KBM-7 (cell line): ENCODE data around the gene TBCEL.
"Not testable (repeated sequence)": the region's sequence is repeated elsewhere in the genome, so short reads cannot be mapped to it uniquely, and the experiment has no call there.

Source experiments
- DNase-seq: peaks from one replicate; pipeline ENCODE4 v3.0.0-alpha.2; 2015
- in situ Hi-C: fragments of 300-500 bp; cut with MboI; formaldehyde crosslinking; loops from 2 replicates; pipeline ENCODE4 v1.14.3; 2020; ENCODE audit warnings: low sequenced_read_pairs, low pct_unique_long_range_greater_than_20kb, mixed read lengths

The TBCEL gene

DNA sequence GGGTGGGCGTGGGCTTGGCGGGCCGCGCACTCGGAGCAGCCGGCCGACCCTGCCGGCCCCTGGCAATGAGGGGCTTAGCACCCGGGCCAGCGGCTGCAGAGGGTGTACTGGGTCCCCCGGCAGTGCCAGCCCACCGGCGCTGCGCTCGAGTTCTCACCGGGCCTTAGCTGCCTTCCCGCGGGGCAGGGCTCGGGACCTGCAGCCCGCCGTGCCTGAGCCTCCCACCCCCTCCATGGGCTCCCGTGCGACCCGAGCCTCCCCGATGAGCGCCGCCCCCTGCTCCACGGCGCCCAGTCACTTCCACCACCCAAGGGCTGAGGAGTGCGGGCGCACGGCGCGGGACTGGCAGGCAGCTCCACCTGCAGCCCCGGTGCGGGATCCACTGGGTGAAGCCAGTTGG, 2.2 kb upstream of the TBCEL start:
- DNase-seq, in situ Hi-C loops: not testable (repeated sequence)

DNA sequence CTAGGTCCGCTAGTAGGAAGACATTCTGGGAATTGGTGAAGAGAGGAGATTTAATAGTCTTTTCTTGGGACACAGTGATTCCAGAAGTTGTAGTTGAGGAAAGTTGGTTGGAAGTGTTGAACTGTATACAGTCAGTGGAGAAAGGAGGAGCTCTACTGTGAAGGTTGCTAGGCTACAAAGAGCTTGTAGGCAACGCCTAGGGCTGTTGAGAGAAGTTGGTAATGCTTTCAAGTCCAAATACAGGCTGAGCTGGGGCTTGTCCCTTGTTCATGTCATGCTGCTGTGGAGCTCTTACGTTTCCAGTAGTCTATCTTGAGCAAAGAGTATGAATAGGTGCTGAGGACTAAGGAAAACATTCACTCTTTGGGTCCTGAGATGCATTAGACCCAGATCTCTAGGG, 1.1 kb downstream of the TBCEL start:
- in situ Hi-C loops = no loop called here
- DNase-seq = peak; percentile 18

DNA sequence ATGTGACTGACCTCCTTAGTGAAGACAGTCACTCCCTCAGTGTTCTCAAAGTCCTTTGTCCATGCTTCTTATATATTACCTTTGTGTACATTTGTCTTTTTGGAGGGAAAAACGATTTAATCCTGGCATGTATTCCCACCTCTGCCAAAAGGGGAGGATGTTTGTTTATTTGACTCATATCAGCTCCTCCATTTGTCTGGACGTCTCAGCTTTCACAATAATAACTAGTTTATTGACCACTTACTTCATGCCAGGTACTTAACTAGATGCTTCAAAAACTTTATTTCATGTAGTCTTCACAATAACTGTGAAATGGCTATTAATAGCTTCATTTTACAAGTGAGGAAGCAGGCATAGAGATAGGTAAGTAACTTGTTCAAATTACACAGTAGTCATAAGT, 5.3 kb downstream of the TBCEL start:
- no peak for DNase-seq
- in situ Hi-C loops = no loop called here

DNA sequence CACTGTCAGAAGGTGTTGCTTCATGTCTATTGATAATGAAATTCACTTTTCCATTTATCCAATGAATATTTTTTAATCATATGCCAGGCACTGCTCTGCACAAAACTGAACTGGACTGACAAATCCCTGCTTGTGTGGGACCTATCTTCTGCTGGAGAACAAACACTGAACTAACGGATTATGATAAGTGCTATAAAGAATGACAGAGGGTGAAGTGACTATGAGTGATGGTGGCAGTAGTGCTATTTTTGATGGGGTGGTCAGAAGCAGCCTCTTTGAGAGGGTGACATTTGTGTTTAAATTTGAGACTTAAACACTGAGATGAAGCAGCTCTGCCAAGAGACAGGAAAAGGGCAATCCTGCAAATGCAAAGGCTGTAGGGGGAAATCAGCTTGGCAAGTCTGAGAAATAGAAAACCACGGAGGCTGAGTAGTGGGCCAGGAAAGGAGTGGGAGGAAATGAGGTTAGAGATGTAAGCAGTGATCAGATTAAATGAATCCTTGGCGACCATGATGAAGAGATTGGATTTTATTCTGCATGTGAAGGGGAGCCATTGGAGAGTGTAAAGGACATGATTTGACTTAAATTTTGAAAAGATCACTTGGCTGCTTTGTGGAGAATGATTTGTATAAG, 6.0 kb downstream of the TBCEL start:
- in situ Hi-C loops = no loop called here
- peak; percentile 7 for DNase-seq

- DNase-seq = no peak
- in situ Hi-C loops = no loop called here
Observed at GRCh38 chr11:121031167-121031566, 7.3 kb downstream of the TBCEL start.

DNA sequence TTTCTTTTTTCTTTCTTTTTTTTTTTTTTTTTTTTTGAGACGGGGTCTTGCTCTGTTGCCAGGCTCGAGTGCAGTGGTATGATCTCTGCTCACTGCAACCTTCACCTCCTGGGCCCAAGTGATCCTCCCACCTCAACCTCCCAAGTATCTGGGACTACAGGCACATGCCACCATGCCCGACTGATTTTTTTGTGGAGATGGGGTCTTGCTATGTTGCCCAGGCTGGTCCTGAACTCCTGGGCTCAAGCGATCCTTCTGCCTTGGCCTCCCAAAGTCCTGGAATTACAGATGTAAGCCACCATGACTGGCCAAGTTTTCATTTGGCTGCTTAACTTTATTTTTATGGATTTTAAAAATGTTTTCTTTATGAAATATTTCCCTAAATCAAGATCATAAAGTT, 7.7 kb downstream of the TBCEL start:
- in situ Hi-C loops, DNase-seq: not testable (repeated sequence)

DNA sequence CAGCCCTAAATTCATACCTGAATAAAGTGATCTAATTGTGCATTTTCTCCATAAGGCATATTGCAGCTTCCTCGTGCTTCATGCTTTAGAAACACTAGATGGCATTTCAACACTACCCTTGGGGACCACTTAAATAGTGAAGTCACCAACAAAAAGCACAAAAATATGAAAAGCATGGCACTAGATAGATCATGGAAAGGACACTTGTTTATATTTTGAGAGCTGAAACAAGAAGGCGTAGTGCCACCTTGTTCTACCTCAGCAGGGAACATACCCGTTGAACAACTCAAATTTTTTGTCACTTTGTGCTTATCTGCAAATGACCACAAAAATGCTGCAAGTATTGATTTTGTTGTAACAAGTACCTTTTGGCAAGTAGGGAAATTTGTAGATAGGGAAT, 8.6 kb downstream of the TBCEL start:
- in situ Hi-C loops = no loop called here
- no peak for DNase-seq

GRCh38 chr11:121033635-121034034, 9.7 kb downstream of the TBCEL start:
- no peak for DNase-seq
- in situ Hi-C loops = no loop called here

GRCh38 chr11:121035169-121035755, 11.4 kb downstream of the TBCEL start:
- in situ Hi-C loops = no loop called here
- no peak for DNase-seq

GRCh38 chr11:121035780-121036179, 11.9 kb downstream of the TBCEL start:
- in situ Hi-C loops = no loop called here
- no peak for DNase-seq

DNA sequence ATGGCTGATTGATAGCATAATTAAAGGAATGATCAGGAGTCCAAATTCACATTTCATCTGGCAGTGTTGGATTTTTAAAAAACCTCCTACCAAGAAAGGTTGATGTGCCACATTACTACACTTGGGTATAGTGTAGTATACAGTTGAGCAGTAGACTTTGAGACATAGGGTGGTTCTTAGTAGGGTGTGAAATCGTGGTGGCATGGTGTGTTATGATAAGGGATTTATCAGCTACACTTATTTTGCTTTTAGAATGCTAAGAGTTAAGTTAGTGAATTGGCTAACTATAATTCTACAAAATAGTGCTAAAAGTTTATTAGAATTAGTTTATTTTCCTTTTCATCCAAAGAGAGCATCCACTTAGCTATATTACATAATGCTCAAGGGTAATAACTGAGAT, 13.1 kb downstream of the TBCEL start:
- DNase-seq = no peak
- in situ Hi-C loops = no loop called here

- in situ Hi-C loops = no loop called here
- no peak for DNase-seq
Observed at GRCh38 chr11:121038648-121039409, 14.9 kb downstream of the TBCEL start.

DNA sequence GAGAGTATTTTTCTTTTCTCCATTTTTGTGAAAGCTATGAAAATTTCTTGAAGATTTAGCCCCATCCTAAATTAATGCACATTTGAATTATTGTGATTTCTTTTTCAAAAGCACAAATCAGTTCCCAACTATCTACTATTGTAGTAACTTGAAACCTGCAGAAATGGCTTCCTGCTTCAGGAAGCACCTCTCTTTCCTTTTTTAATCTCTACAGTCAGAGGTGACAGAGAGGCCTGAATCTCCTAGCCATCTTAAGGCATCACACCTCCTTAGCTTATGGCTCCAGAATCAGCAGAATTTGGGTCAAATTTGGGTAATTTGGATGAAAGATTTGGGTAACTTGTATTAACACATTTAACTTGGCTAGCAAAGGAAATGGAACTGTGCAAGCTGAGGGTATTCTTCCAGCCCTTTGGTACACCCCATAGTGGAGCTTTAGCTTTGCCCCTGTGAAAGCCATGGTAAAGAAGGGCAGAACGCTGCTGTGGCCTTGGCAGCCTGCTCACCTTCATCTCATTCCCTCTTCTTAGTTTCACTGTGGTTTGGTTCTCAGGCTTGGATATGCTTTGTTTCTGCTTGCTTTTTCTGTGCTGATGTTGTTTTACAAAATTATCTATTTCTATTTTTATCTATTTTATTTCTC, 16.2 kb downstream of the TBCEL start:
- DNase-seq = no peak
- in situ Hi-C loops = no loop called here

- in situ Hi-C loops = no loop called here
- no peak for DNase-seq
Observed at GRCh38 chr11:121040614-121041002, 16.7 kb downstream of the TBCEL start.

GRCh38 chr11:121041072-121041471, 17.2 kb downstream of the TBCEL start:
- in situ Hi-C loops = no loop called here
- no peak for DNase-seq

- DNase-seq = no peak
- in situ Hi-C loops = no loop called here
Observed at GRCh38 chr11:121042296-121042695, 18.4 kb downstream of the TBCEL start.

- in situ Hi-C loops = no loop called here
Observed at GRCh38 chr11:121047926-121048325, 24.0 kb downstream of the TBCEL start.

DNA sequence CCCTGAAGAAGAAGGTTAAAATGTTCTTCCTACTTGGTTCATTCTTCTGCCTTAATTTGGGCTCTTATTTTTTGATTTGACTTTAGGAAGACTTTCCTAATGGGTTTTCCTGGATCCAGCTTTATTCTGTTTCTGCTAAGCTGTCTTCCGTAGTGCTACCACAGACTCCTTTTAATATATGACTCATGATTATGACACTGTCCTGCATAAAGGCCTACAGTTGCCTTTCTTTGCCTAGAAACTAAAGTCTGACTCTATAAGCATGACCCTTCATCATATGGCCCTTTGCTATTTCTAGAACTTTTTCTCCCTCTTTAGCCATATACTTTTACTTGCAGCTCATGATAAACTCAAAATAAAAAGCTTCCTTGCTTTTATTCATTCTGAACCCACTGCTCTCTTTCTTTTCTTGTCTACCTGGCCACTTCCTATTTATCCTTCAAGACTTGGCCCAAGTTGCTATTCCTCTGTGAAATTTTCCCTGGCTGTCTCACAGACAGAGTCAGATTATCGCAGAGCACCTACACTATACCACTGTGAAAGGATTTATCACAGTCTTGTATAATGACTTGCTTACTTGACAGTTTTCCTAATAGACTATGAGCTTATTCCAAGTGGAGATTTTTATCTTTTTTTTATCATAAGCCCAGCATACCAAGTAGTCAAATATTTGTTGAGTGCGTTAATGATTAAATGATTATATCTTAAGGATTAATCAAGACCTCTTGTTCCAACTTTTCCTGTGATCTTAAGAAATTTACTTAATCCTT, 24.7 kb downstream of the TBCEL start:
- no peak for DNase-seq
- in situ Hi-C loops = no loop called here

More at GRCh38 chr11:121047926-121048325, 24.0 kb downstream of the TBCEL start:
- DNase-seq = no peak

DNA sequence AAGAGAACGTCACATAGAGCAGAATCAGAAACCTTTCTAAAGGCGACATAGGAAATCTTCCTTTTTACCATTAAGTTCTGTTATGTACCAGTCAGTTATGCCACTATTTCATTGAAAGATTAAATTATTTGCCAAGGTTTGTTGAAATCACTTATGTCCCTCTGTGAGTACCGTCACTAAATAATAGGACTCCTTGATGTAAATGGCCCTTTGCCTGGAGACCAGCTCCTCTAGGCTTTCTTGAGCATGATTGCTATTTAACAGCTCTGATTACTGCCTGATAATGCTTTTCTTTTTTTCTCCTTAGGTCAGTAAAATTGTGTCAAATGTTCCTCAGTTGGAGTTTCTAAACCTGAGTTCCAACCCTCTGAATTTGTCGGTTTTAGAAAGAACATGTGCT, 29.3 kb downstream of the TBCEL start:
- DNase-seq = no peak
- in situ Hi-C loops = no loop called here
